IPS-20b (cell line): ENCODE data around the gene URB1.
"Not testable (repeated sequence)": the region's sequence is repeated elsewhere in the genome, so short reads cannot be mapped to it uniquely, and the experiment has no call there.

Experiments
- H3K27ac ChIP-seq: one replicate; pipeline ENCODE4 v1.5.1; 2013; ENCODE audit warnings: low read length
- H3K27me3 ChIP-seq: 2 replicates; pipeline ENCODE4 v1.6.1; 2013; ENCODE audit warnings: mild to moderate bottlenecking, low read length, inconsistent platforms; ENCODE audit not compliant: insufficient read depth
- H3K36me3 ChIP-seq: 2 replicates; pipeline ENCODE4 v1.6.1; 2013; ENCODE audit warnings: low read depth, mild to moderate bottlenecking, inconsistent platforms, low read length, moderate library complexity; ENCODE audit not compliant: insufficient read depth
- H3K4me1 ChIP-seq: 2 replicates; pipeline ENCODE4 v1.6.1; 2013; ENCODE audit warnings: mild to moderate bottlenecking, control low read depth, inconsistent platforms, low read length, moderate library complexity; ENCODE audit not compliant: insufficient read depth
- H3K4me3 ChIP-seq: 2 replicates; pipeline ENCODE4 v1.5.1; 2013; ENCODE audit warnings: mild to moderate bottlenecking, low read length, inconsistent platforms
- H3K9ac ChIP-seq: 2 replicates; pipeline ENCODE4 v1.6.1; 2013; ENCODE audit warnings: low read depth, mild to moderate bottlenecking, inconsistent platforms, low read length, moderate library complexity
- H3K9me3 ChIP-seq: 2 replicates; pipeline ENCODE4 v1.6.1; 2013; ENCODE audit warnings: mild to moderate bottlenecking, low read depth, low read length, inconsistent platforms; ENCODE audit not compliant: insufficient read depth

The URB1 gene

DNA sequence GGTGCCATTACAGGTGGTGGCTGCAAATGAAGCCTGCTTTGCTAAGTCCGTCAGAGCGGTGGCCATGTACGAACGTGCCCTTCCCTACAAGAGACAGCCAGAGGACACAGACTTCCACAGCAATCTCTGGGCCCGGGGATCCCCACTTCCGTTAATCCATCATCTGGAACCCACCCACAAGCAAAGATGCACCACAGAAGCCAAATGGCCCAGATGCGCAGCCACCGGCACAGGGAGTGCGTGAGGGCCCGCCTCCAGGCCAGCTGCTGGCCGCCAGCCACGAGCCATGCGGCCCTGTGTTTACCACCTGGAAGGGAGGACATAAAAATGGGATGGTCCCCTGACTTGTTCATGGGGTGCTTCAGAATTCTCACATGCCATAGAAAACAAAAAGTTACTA, 72.1 kb downstream of the URB1 start:
- no peaks in the 10 kb centered on the region for H3K4me1 ChIP-seq

GRCh38 chr21:32320059-32320458, 72.8 kb downstream of the URB1 start:
- H3K9ac ChIP-seq, result no peak overlapping the region
- H3K27ac ChIP-seq, result no peak overlapping the region
- no peaks in the 10 kb centered on the region for H3K27me3 ChIP-seq
- peaks cover 99% of the 10 kb centered on the region for H3K36me3 ChIP-seq
- H3K4me1 ChIP-seq, result no peaks in the 10 kb centered on the region
- no peaks in the 10 kb centered on the region for H3K9me3 ChIP-seq
- no peak overlapping the region for H3K4me3 ChIP-seq

More for the DNA sequence above, 72.1 kb downstream of the URB1 start:
- Histone ChIP-seq H3K27me3 (no peaks in the 10 kb centered on the region), H3K9ac (no peak overlapping the region), H3K9me3 (no peaks in the 10 kb centered on the region), H3K27ac (no peak overlapping the region), H3K36me3 (peaks cover 100% of the 10 kb centered on the region), H3K4me3 (no peak overlapping the region)

DNA sequence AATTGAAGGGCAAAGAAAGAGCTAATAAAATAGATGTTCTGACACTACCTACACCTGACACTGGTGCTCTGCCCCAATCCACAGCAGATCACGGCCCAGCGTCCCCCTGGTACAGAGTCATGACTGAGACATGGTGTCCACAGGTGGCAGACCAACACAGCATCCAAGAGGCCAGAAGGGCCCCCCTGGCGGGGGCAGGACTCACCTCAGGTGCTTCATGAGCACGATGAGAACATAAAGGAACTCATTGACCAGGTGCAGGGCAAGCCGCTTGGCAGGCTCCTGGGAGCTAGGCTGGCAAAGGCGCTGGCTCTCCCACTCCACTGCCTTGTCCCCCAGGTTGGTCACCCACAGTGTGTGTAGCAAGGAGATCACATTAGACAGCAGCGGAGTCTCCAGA, 73.8 kb downstream of the URB1 start:
- no peaks in the 10 kb centered on the region for H3K27me3 ChIP-seq
- H3K27ac ChIP-seq, result no peak overlapping the region
- H3K4me1 ChIP-seq, result no peaks in the 10 kb centered on the region
- H3K9me3 ChIP-seq, result no peaks in the 10 kb centered on the region
- H3K36me3 ChIP-seq, result peaks cover 99% of the 10 kb centered on the region
- no peak overlapping the region for H3K9ac ChIP-seq
- no peak overlapping the region for H3K4me3 ChIP-seq

DNA sequence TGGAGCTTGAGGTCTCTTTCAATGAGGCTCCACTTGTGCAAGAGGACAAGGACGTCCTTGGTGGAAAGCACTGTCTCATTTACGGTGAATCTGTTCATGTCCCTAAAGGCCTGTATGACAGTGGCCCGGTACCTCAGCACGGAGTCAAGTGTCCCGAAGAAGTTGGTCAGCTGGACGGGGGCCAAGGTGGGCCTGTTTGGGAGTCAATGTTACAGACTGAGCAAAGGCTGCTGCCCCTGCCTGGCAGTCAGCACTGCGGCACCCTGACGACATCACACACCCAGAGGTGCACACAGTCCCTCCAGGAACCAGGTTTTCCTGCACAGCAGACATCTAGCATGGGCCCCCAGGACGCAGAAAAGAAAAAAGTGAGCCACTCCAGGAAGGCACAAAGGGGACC, 75.1 kb downstream of the URB1 start:
- no peak overlapping the region for H3K4me3 ChIP-seq
- peaks cover 99% of the 10 kb centered on the region for H3K36me3 ChIP-seq

DNA sequence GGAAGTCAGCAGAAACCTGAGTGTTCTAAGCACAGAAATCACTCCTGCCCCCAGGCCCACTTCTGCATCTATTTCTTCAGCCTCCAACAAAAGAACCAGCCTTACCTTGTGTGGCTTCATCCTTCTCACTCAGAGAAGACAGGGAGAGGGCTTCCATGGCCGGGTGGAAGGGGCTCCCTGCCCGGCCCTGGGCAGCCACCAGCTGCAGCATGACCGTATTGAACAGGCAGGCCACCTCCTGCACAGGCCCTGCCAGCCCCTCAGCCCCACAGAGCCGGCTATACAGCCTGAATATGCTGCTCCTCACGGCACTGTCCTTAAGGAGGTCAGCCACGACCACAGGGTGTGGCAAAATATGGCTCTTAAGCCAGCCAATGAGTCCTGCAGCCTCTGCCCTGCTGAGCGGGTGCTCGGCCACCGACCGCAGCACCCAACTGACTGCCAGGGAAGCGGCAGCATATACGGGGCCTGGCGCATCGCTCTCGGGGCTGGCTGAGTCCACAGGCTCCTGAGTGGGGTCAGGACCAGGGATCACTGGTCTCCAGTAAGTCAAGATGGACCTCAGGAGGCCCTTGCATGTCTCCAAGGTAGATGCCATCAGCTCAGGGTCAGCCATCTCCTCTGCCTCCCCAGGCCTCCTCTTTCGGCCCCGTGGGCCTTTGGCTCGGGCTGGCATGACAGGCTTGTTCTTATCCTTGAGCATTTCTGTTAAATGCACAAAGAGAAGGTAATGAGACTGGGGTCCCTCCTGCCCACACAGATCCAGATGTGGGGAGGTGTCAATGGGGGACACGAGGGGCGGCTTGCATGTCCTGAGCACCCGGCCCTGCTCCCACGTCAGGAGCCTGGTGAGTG, 76.2 kb downstream of the URB1 start:
- Histone ChIP-seq H3K4me3 (no peak overlapping the region), H3K9me3 (no peaks in the 10 kb centered on the region), H3K27me3 (no peaks in the 10 kb centered on the region), H3K36me3 (peaks cover 98% of the 10 kb centered on the region), H3K9ac (no peak overlapping the region), H3K4me1 (no peaks in the 10 kb centered on the region), H3K27ac (no peak overlapping the region)

More for the DNA sequence above, 75.1 kb downstream of the URB1 start:
- Histone ChIP-seq H3K9ac (no peak overlapping the region), H3K9me3 (no peaks in the 10 kb centered on the region), H3K27ac (no peak overlapping the region), H3K27me3 (no peaks in the 10 kb centered on the region), H3K4me1 (no peaks in the 10 kb centered on the region)

DNA sequence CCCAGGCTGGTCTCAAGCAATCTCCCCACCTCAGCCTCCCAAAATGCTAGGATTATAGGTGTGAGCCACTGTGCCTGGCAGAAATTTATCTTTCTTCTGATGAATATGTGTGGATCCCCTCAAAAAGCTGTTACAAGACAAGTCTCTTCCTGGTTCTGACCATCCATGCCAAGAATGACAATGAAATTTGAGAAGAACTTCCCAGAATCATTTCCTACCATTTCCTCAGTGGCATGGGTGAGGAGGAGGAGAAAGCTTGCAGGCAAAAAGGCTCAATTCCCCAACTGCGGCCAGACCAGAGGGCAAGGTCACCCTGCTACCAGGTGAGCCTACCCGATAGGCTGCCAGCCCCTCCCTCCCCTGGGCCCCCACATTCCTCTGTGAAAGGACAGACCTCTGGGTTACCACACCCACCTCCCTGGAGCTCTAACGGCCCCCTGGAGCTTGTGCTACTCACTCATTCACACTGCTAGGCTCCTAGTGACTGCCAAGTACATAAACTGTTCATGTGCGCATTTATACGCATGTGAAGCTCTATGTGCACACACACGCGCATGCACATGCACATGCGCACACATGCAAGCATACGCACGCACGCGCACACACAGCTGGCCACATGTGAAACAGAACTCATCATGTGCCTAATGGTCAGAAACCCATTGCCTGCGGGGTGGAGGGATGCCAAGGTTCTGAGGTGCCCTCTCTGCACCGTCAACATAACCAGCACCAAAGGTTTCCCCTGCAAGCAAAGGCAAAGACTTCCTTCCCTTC, 77.1 kb downstream of the URB1 start:
- H3K27me3 ChIP-seq, result no peaks in the 10 kb centered on the region
- no peak overlapping the region for H3K4me3 ChIP-seq
- H3K9ac ChIP-seq, result no peak overlapping the region
- peaks cover 93% of the 10 kb centered on the region for H3K36me3 ChIP-seq
- H3K9me3 ChIP-seq, result no peaks in the 10 kb centered on the region
- H3K4me1 ChIP-seq, result no peaks in the 10 kb centered on the region
- H3K27ac ChIP-seq, result no peak overlapping the region

GRCh38 chr21:32314806-32315205, 78.0 kb downstream of the URB1 start:
- Histone ChIP-seq H3K36me3 (peaks cover 86% of the 10 kb centered on the region), H3K27ac (no peak overlapping the region), H3K4me3 (no peak overlapping the region), H3K4me1 (no peaks in the 10 kb centered on the region), H3K9me3 (no peaks in the 10 kb centered on the region), H3K27me3 (no peaks in the 10 kb centered on the region), H3K9ac (no peak overlapping the region)

DNA sequence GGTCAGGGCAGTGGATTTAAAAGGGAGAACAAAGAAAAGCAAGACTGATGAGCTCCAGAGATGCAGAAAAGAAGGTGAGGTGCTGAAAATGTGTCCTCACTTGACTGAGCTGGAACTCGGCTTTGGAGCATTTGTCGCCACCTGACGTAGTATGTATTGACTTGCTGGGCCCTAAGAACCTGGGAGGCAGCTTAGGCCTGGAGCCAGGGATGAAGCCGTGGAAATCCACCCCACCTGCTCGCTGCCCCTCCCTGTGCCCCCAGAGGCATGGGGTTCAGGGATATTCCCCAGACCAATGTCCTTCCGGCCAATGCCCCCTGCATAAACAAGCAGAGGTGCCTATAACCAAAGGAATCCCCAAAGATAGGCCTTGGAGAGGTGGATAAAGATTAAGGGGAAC, 79.8 kb downstream of the URB1 start:
- Histone ChIP-seq H3K27ac (no peak overlapping the region), H3K36me3 (peaks cover 78% of the 10 kb centered on the region), H3K9me3 (no peaks in the 10 kb centered on the region), H3K27me3 (no peaks in the 10 kb centered on the region), H3K9ac (no peak overlapping the region), H3K4me1 (no peaks in the 10 kb centered on the region), H3K4me3 (no peak overlapping the region)

DNA sequence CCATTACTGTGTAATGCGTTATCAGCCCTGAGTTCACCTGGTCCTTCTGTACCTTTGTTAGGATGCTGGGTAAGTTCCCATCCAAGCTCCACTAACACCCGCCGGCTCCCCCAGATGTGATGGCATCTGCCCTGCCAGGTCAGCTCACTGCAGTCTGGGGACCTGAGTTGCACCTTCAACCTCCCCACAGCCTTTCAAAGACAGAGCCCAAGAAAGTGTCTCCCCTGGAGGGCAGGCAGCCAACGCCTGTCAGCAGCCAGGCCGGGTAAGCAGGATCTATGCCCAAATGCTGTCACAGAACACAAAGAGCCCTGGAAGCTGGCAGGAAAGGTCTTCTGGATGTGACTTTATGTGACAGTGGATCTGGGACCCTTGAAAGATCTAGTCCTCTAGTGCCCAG, 80.5 kb downstream of the URB1 start:
- Histone ChIP-seq H3K27ac (no peak overlapping the region), H3K9ac (no peak overlapping the region), H3K36me3 (peaks cover 71% of the 10 kb centered on the region), H3K27me3 (no peaks in the 10 kb centered on the region), H3K4me1 (no peaks in the 10 kb centered on the region), H3K4me3 (no peak overlapping the region), H3K9me3 (no peaks in the 10 kb centered on the region)

- Histone ChIP-seq H3K27me3 (no peaks in the 10 kb centered on the region), H3K9me3 (no peaks in the 10 kb centered on the region), H3K4me1 (no peaks in the 10 kb centered on the region), H3K36me3 (peaks cover 64% of the 10 kb centered on the region), H3K9ac (no peak overlapping the region), H3K27ac (no peak overlapping the region), H3K4me3 (no peak overlapping the region)
These were observed 81.2 kb downstream of the URB1 start for GRCh38 chr21:32311621-32312020.

DNA sequence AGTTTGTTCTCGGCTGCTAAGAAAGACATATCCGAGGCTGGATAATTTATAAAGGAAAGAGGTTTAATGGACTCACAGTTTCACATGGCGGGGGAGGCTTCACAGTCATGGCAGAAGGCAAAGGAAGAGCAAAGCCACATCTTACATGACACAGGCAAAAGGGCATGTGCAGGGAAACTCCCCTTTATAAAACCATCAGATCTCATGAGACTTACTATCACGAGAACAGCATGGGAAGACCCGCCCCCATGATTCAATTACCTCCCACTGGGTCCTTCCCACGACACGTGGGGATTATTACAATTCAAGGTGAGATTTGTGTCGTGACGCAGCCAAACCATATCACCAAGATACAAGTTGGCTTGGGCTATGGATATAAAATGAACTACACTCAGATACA, 81.8 kb downstream of the URB1 start:
- H3K27me3 ChIP-seq, H3K4me1 ChIP-seq, H3K9ac ChIP-seq, H3K4me3 ChIP-seq, H3K9me3 ChIP-seq, H3K27ac ChIP-seq: not testable (repeated sequence)
- H3K36me3 ChIP-seq, result peaks cover 58% of the 10 kb centered on the region

DNA sequence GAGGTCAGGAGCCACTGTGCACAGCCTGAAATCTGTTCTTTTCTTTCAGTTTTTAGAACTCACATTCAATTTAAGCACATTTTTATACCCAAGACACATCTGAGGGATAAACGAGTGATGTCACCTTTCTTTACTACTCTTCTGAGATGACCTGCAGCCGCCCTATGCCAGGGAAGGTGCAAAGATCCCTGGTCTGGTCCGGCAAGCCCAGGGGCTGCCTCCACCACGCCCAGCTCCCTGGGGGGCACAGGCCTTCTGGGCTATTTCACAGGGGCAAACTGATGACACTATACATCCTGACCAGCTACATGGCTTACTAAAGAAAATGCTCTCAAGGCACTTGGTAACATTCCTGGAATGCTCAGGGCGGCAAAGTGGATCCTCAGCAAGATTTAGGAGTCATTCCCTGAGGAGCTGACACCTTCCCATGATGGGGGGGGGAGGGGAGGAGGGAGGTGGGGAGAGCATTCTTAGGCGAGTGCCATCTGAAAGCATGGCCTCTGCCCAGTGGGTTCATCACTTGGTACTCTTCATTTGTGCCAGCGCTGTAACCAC, 82.8 kb downstream of the URB1 start:
- peaks cover 49% of the 10 kb centered on the region for H3K36me3 ChIP-seq
- H3K4me1 ChIP-seq, result peaks cover 2% of the 10 kb centered on the region; the same call in 1 of the 2 replicates
- H3K27ac ChIP-seq, result no peak overlapping the region
- H3K27me3 ChIP-seq, result no peaks in the 10 kb centered on the region
- H3K4me3 ChIP-seq, result no peak overlapping the region
- H3K9me3 ChIP-seq, result no peaks in the 10 kb centered on the region
- no peak overlapping the region for H3K9ac ChIP-seq
